ENCODE measurements around the gene BIRC7.

Gene BIRC7

DNA sequence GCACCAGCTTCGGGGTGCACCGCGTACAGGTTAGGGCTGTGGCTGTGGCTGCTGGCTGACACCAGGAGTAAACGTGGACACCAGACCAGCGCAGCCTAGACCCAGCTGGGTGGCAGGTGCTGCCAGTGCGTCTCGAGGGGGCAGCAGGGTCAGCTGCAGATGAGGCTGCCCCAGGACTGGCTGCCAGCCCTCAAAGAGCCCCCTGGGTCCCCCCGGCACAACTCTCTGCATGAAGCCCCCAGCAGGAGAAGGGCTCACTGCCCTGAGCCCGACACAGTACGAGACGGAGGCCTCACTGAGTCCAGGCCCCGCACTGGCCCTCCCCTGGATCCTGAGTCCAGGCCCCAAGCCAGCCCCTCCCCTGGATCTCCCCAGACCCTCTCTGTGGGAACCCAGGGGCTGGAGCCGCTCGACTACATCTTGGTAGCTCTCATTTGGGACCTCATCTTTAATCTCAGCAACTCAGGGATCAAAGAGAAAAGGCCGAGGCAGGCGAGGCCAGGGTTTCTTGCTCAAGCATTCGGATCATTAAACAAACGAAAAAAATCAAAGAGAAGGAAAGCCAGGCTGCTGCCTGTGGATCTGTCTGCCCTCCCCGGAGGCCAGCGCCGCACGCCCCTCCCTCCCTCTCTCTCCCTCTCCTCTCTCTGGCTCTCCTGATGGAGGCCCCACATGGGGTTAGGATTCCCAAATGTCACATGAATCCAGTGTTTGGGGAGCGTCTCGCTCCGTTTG is 25.5 kb downstream of the BIRC7 start:
- no peak overlapping the region for H3K9ac ChIP-seq (ENCODE audit: low read length in 5 of 5)
- no peak overlapping the region for H3K4me3 ChIP-seq (ENCODE audit: low read depth in 1 of 5, low read length in 5 of 5)
- peaks cover 12 to 65% (median 55%) of the 10 kb centered on the region in 5 donors for H3K27me3 ChIP-seq (ENCODE audit: control insufficient read depth in 5 of 5, insufficient read depth in 4 of 5, low read length in 5 of 5)
- no peaks in the 10 kb centered on the region for H3K9me3 ChIP-seq (ENCODE audit: control insufficient read depth in 5 of 5, low read length in 5 of 5)
- H3K4me1 ChIP-seq (ENCODE audit: control insufficient read depth in 5 of 5, insufficient read depth in 5 of 5, low read length in 5 of 5), result no peaks in the 10 kb centered on the region
- H3K36me3 ChIP-seq (ENCODE audit: control insufficient read depth in 5 of 5, insufficient read depth in 5 of 5, low read length in 5 of 5), result no peaks in the 10 kb centered on the region
- H3K27ac ChIP-seq (ENCODE audit: low read depth, low read length), result no peak overlapping the region

- no peak overlapping the region for H3K9ac ChIP-seq (ENCODE audit: low read length in 5 of 5)
- no peaks in the 10 kb centered on the region for H3K9me3 ChIP-seq (ENCODE audit: control insufficient read depth in 5 of 5, low read length in 5 of 5)
- H3K27ac ChIP-seq (ENCODE audit: low read depth, low read length), result no peak overlapping the region
- H3K27me3 ChIP-seq (ENCODE audit: control insufficient read depth in 5 of 5, insufficient read depth in 4 of 5, low read length in 5 of 5), result peaks cover 9 to 62% (median 53%) of the 10 kb centered on the region in 5 donors
- H3K36me3 ChIP-seq (ENCODE audit: control insufficient read depth in 5 of 5, insufficient read depth in 5 of 5, low read length in 5 of 5), result no peaks in the 10 kb centered on the region
- no peaks in the 10 kb centered on the region for H3K4me1 ChIP-seq (ENCODE audit: control insufficient read depth in 5 of 5, insufficient read depth in 5 of 5, low read length in 5 of 5)
- H3K4me3 ChIP-seq (ENCODE audit: low read depth in 1 of 5, low read length in 5 of 5), result no peak overlapping the region
Measured at GRCh38 chr20:63261795-63262528, 26.3 kb downstream of the BIRC7 start.

DNA sequence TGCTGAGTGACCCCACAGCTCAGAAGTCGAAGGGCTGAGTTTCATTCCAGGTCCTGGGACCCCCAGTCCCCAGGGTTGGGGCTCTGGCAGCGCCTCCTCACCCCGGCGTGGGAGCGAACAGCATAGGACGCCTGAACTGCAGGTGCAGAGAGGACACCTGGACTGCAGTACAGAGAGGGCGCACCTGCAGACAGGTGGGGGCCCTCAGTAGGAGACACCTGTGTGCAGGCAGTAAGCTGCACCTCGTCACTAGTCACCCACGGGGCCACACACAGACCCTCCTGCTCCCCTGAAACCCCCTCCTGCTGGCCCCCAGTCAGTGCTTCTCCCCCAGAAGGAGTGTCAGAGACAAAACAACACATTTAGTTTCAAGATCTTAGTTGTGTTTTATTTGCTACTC is 27.1 kb downstream of the BIRC7 start:
- H3K9ac ChIP-seq (ENCODE audit: low read length in 5 of 5), result no peak overlapping the region
- H3K9me3 ChIP-seq (ENCODE audit: control insufficient read depth in 5 of 5, low read length in 5 of 5), result no peaks in the 10 kb centered on the region
- no peak overlapping the region for H3K27ac ChIP-seq (ENCODE audit: low read depth, low read length)
- H3K4me3 ChIP-seq (ENCODE audit: low read depth in 1 of 5, low read length in 5 of 5), result no peak overlapping the region
- no peaks in the 10 kb centered on the region for H3K36me3 ChIP-seq (ENCODE audit: control insufficient read depth in 5 of 5, insufficient read depth in 5 of 5, low read length in 5 of 5)
- H3K4me1 ChIP-seq (ENCODE audit: control insufficient read depth in 5 of 5, insufficient read depth in 5 of 5, low read length in 5 of 5), result no peaks in the 10 kb centered on the region
- peaks cover 9 to 66% (median 57%) of the 10 kb centered on the region in 5 donors for H3K27me3 ChIP-seq (ENCODE audit: control insufficient read depth in 5 of 5, insufficient read depth in 4 of 5, low read length in 5 of 5)

DNA sequence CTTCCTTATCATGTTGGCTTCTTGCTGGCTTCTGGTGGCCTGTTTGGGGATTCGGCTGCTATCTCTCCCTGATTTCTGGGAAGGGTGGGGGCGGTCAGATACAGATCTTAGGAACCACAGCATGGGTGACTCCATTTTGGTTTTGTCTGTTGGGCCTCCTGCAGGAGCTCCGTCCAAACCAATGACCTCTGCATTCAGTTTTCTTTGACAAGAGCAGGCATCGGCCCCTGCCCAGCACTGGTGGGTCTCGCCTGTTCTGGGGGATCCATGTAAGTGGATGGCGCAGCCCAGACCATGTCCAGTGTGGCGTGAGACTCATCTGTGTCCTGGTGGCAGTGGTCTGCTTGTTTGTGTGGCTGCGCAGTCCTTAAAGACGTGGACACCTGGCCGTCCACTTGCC is 28.3 kb downstream of the BIRC7 start:
- no peaks in the 10 kb centered on the region for H3K9me3 ChIP-seq (ENCODE audit: control insufficient read depth in 5 of 5, low read length in 5 of 5)
- H3K27ac ChIP-seq (ENCODE audit: low read depth, low read length), result no peak overlapping the region
- no peak overlapping the region for H3K4me3 ChIP-seq (ENCODE audit: low read depth in 1 of 5, low read length in 5 of 5)
- H3K9ac ChIP-seq (ENCODE audit: low read length in 5 of 5), result no peak overlapping the region
- no peaks in the 10 kb centered on the region for H3K36me3 ChIP-seq (ENCODE audit: control insufficient read depth in 5 of 5, insufficient read depth in 5 of 5, low read length in 5 of 5)
- no peaks in the 10 kb centered on the region for H3K4me1 ChIP-seq (ENCODE audit: control insufficient read depth in 5 of 5, insufficient read depth in 5 of 5, low read length in 5 of 5)
- peaks cover 9 to 72% (median 63%) of the 10 kb centered on the region in 5 donors for H3K27me3 ChIP-seq (ENCODE audit: control insufficient read depth in 5 of 5, insufficient read depth in 4 of 5, low read length in 5 of 5)

DNA sequence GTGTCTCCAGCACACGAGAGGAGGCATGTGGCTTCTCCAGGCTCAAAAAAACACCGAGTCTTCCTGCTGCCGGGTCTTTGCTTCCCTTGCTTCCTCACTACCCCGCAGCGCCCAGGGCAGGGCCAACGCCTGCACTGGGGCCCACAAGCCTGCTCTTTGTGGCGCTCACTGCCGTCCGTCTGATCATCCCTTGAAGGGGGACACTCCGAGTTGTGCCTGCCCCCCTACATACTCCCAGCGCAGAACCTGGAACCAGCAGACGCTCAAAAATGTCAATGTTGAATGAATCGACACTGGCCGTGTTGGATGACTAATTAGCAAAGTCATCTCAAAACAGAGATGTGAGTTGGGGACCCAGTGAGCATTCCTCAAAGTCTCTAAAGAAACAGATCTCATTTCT is 28.8 kb downstream of the BIRC7 start:
- Histone ChIP-seq H3K27me3 (ENCODE audit: control insufficient read depth in 5 of 5, insufficient read depth in 4 of 5, low read length in 5 of 5) (peaks cover 5 to 69% (median 59%) of the 10 kb centered on the region in 5 donors), H3K9me3 (ENCODE audit: control insufficient read depth in 5 of 5, low read length in 5 of 5) (no peaks in the 10 kb centered on the region), H3K36me3 (ENCODE audit: control insufficient read depth in 5 of 5, insufficient read depth in 5 of 5, low read length in 5 of 5) (no peaks in the 10 kb centered on the region), H3K4me3 (ENCODE audit: low read depth in 1 of 5, low read length in 5 of 5) (no peak overlapping the region), H3K9ac (ENCODE audit: low read length in 5 of 5) (no peak overlapping the region), H3K27ac (ENCODE audit: low read depth, low read length) (no peak overlapping the region), H3K4me1 (ENCODE audit: control insufficient read depth in 5 of 5, insufficient read depth in 5 of 5, low read length in 5 of 5) (no peaks in the 10 kb centered on the region)

GRCh38 chr20:63265891-63266515 is 30.3 kb downstream of the BIRC7 start:
- H3K27me3 ChIP-seq (ENCODE audit: control insufficient read depth in 5 of 5, insufficient read depth in 4 of 5, low read length in 5 of 5), result peaks cover 3 to 55% (median 46%) of the 10 kb centered on the region in 5 donors
- no peaks in the 10 kb centered on the region for H3K36me3 ChIP-seq (ENCODE audit: control insufficient read depth in 5 of 5, insufficient read depth in 5 of 5, low read length in 5 of 5)
- no peak overlapping the region for H3K4me3 ChIP-seq (ENCODE audit: low read depth in 1 of 5, low read length in 5 of 5)
- no peak overlapping the region for H3K27ac ChIP-seq (ENCODE audit: low read depth, low read length)
- H3K9ac ChIP-seq (ENCODE audit: low read length in 5 of 5), result no peak overlapping the region
- no peaks in the 10 kb centered on the region for H3K9me3 ChIP-seq (ENCODE audit: control insufficient read depth in 5 of 5, low read length in 5 of 5)
- H3K4me1 ChIP-seq (ENCODE audit: control insufficient read depth in 5 of 5, insufficient read depth in 5 of 5, low read length in 5 of 5), result no peaks in the 10 kb centered on the region

GRCh38 chr20:63267691-63268090 is 32.0 kb downstream of the BIRC7 start:
- Histone ChIP-seq H3K4me3 (ENCODE audit: low read depth in 1 of 5, low read length in 5 of 5) (no peak overlapping the region), H3K27ac (ENCODE audit: low read depth, low read length) (no peak overlapping the region), H3K27me3 (ENCODE audit: control insufficient read depth in 5 of 5, insufficient read depth in 4 of 5, low read length in 5 of 5) (peaks cover 3 to 45% (median 34%) of the 10 kb centered on the region in 5 donors), H3K9ac (ENCODE audit: low read length in 5 of 5) (no peak overlapping the region), H3K4me1 (ENCODE audit: control insufficient read depth in 5 of 5, insufficient read depth in 5 of 5, low read length in 5 of 5) (peaks cover 4 to 7% (median 6%) of the 10 kb centered on the region in 5 donors), H3K9me3 (ENCODE audit: control insufficient read depth in 5 of 5, low read length in 5 of 5) (no peaks in the 10 kb centered on the region), H3K36me3 (ENCODE audit: control insufficient read depth in 5 of 5, insufficient read depth in 5 of 5, low read length in 5 of 5) (no peaks in the 10 kb centered on the region)

DNA sequence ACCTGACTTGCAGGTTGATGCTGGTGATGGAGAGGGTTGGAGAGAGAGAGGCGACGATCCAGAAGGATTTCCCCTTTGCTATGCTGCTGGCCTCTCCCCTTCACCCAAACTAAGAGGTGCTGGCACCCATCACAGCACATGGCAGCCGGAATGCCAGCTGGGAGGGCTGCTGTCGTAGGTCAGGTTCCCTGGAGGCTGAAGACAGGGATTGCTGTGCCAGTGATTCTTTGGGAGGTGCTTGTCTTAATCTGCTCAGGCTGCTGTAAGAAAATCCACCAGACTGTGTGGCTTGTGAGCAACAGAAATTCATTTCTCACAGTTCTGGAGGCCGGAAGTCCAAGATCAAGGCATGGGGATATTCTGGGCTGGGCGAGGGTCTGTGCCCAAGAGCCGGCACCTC is 32.6 kb downstream of the BIRC7 start:
- no peaks in the 10 kb centered on the region for H3K36me3 ChIP-seq (ENCODE audit: control insufficient read depth in 5 of 5, insufficient read depth in 5 of 5, low read length in 5 of 5)
- H3K4me1 ChIP-seq (ENCODE audit: control insufficient read depth in 5 of 5, insufficient read depth in 5 of 5, low read length in 5 of 5), result peaks cover 4 to 9% (median 8%) of the 10 kb centered on the region in 5 donors
- H3K27ac ChIP-seq (ENCODE audit: low read depth, low read length), result no peak overlapping the region
- H3K9ac ChIP-seq (ENCODE audit: low read length in 5 of 5), result no peak overlapping the region
- H3K9me3 ChIP-seq (ENCODE audit: control insufficient read depth in 5 of 5, low read length in 5 of 5), result no peaks in the 10 kb centered on the region
- H3K4me3 ChIP-seq (ENCODE audit: low read depth in 1 of 5, low read length in 5 of 5), result no peak overlapping the region
- H3K27me3 ChIP-seq (ENCODE audit: control insufficient read depth in 5 of 5, insufficient read depth in 4 of 5, low read length in 5 of 5), result peaks cover 3 to 42% (median 33%) of the 10 kb centered on the region in 5 donors

GRCh38 chr20:63268671-63269439 is 33.1 kb downstream of the BIRC7 start:
- Histone ChIP-seq H3K27me3 (ENCODE audit: control insufficient read depth in 5 of 5, insufficient read depth in 4 of 5, low read length in 5 of 5) (peaks cover 3 to 42% (median 33%) of the 10 kb centered on the region in 5 donors), H3K27ac (ENCODE audit: low read depth, low read length) (no peak overlapping the region), H3K9me3 (ENCODE audit: control insufficient read depth in 5 of 5, low read length in 5 of 5) (no peaks in the 10 kb centered on the region), H3K4me3 (ENCODE audit: low read depth in 1 of 5, low read length in 5 of 5) (no peak overlapping the region), H3K9ac (ENCODE audit: low read length in 5 of 5) (no peak overlapping the region), H3K4me1 (ENCODE audit: control insufficient read depth in 5 of 5, insufficient read depth in 5 of 5, low read length in 5 of 5) (peaks cover 8 to 15% (median 14%) of the 10 kb centered on the region in 5 donors), H3K36me3 (ENCODE audit: control insufficient read depth in 5 of 5, insufficient read depth in 5 of 5, low read length in 5 of 5) (no peaks in the 10 kb centered on the region)

All from subcutaneous abdominal adipose tissue (tissue), 5 donors.